Neural crest cell (in vitro differentiated cells): ENCODE results near the gene TM4SF20. TPM values are rescaled to one million over a fixed set of nuclear protein-coding genes. Genes with fewer than 3 reads are reported as not detected.
"Not testable (repeated sequence)": the region's sequence is repeated elsewhere in the genome, so short reads cannot be mapped to it uniquely, and the experiment has no call there.

ENCODE experiments used
- DNase-seq: peaks from one replicate; pipeline ENCODE4 v3.0.0; 2021; ENCODE audit warnings: low read depth, mixed read lengths, low spot score
- H3K27ac Mint-ChIP-seq: one replicate; pipeline ENCODE4 v1.8.0; 2021; ENCODE audit warnings: mild to moderate bottlenecking, mixed read lengths; ENCODE audit not compliant: unreplicated experiment
- H3K27me3 Mint-ChIP-seq: 2 replicates; pipeline ENCODE4 v1.8.0; 2021; ENCODE audit warnings: low read depth, mild to moderate bottlenecking, mixed read lengths
- H3K36me3 Mint-ChIP-seq: 2 replicates; pipeline ENCODE4 v1.8.0; 2021; ENCODE audit warnings: low read depth, mild to moderate bottlenecking, mixed read lengths
- H3K4me1 Mint-ChIP-seq: 2 replicates; pipeline ENCODE4 v1.8.0; 2021; ENCODE audit warnings: mixed read lengths
- H3K4me3 Mint-ChIP-seq: one replicate; pipeline ENCODE4 v1.8.0; 2021; ENCODE audit warnings: mild to moderate bottlenecking, mixed read lengths
- H3K9me3 Mint-ChIP-seq: 2 replicates; pipeline ENCODE4 v1.8.0; 2021; ENCODE audit warnings: mixed read lengths
- CTCF ChIP-seq: fragments of 200-600 bp; sonication (generic); conservative IDR thresholded peaks from 2 replicates; pipeline ENCODE4 v1.5.0; 2021; ENCODE audit warnings: antibody characterized with exemption, mild to moderate bottlenecking
- total RNA-seq: library from RNA; stranded (reverse); gene quantifications from 2 replicates; pipeline ENCODE4 v1.2.1, GENCODE V29; 2021

Gene TM4SF20
- total RNA-seq, 1 donor from 2014 or later = not detected

DNA sequence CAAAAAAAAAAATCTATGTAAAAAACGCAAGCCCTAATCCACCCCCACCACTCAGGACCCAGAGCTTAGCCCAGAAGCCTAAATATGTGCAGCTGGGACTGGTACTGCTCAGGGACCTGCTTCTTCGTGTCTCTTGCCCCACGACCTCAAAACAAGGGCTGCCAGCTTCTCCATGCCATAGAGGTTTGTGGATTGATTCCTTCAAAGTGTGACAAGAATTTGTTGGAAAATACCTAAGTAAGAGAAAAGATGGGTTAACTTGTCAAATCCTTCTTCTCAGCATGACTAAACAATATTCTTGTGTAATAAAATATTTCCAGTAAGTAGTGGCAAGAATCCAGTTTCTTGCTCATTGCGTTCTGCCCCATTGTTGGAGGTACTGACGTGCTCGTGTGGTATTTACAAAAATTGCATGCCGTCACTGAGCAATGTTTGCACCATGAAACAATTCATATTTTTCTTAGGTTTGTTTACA, 9.5 kb upstream of the TM4SF20 start:
- no peaks in the 10 kb centered on the region for H3K9me3 Mint-ChIP-seq
- H3K27me3 Mint-ChIP-seq = no peaks in the 10 kb centered on the region
- no peak for TF ChIP-seq CTCF
- no peak overlapping the region for H3K4me3 Mint-ChIP-seq
- peaks cover 6% of the 10 kb centered on the region for H3K4me1 Mint-ChIP-seq
- H3K27ac Mint-ChIP-seq = no peak overlapping the region
- H3K36me3 Mint-ChIP-seq = no peaks in the 10 kb centered on the region
- no peak for DNase-seq

DNA sequence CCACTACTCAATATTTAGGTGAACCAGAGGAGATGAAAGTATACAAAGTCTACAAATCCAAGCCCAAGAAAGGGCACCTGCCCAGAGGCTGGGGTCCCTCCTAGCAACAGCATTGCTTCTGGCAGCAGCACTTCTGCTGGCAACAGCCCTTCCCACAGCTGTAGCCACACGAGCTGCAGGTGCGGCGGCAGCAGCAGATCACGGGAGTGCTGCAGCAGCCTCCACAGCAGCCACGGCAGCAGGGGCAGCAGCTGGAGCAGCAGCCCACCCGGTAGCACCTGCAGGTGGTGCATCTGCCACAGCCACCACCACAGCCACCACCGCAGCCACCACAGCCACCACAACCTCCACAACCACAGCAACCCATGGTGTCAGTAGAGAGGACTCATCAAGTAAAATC, 8.5 kb upstream of the TM4SF20 start, which contains the start of gene SCYGR1:
TSS of gene SCYGR1 (minus strand) at position 367 of the 400 bp plus-strand sequence. CDS start at position 367, 0 bp downstream.
- H3K27ac Mint-ChIP-seq, H3K36me3 Mint-ChIP-seq, H3K4me1 Mint-ChIP-seq, H3K4me3 Mint-ChIP-seq, DNase-seq, H3K9me3 Mint-ChIP-seq, H3K27me3 Mint-ChIP-seq: not testable (repeated sequence)

- Mint-ChIP-seq H3K36me3 (no peaks in the 10 kb centered on the region), H3K4me3 (no peak overlapping the region), H3K4me1 (no peaks in the 10 kb centered on the region), H3K9me3 (no peaks in the 10 kb centered on the region), H3K27ac (no peak overlapping the region), H3K27me3 (no peaks in the 10 kb centered on the region)
- no peak for DNase-seq
- TF ChIP-seq CTCF = no peak
Measured at GRCh38 chr2:227386630-227387029, 7.5 kb upstream of the TM4SF20 start.

GRCh38 chr2:227383686-227384085, 4.6 kb upstream of the TM4SF20 start:
- Mint-ChIP-seq H3K9me3 (no peaks in the 10 kb centered on the region), H3K4me3 (no peak overlapping the region), H3K27ac (no peak overlapping the region), H3K36me3 (no peaks in the 10 kb centered on the region), H3K4me1 (no peaks in the 10 kb centered on the region), H3K27me3 (no peaks in the 10 kb centered on the region)
- no peak for TF ChIP-seq CTCF
- no peak for DNase-seq

DNA sequence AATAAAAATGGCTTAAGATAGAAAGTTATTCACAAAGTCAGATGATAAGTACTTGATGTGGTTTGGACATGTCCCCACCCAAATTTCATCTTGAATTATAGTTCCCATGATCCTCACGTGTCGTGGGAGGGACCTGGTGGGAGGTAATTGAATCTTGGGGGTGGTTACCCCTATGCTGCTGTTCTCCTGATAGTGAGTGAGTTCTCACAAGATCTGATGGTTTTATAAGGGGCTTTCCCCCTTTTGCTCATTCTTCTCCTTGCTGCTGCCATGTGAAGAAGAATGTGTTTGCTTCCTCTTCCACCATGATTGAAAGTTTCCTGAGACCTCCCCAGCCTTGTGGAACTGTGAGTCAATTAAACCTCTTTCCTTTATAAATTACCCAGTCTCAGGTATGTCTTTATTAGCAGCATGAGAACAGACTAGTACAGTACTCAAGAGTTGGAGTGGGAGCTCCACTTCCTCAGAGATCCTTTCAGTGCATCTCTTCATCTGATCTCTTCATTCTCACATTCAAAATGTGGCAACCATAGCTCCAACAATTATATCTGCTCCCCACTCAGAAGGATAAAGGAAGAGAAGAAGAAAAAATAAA, 3.2 kb upstream of the TM4SF20 start:
- not testable (repeated sequence) for DNase-seq, H3K9me3 Mint-ChIP-seq, H3K27ac Mint-ChIP-seq, H3K4me3 Mint-ChIP-seq, H3K4me1 Mint-ChIP-seq, H3K27me3 Mint-ChIP-seq, H3K36me3 Mint-ChIP-seq

DNA sequence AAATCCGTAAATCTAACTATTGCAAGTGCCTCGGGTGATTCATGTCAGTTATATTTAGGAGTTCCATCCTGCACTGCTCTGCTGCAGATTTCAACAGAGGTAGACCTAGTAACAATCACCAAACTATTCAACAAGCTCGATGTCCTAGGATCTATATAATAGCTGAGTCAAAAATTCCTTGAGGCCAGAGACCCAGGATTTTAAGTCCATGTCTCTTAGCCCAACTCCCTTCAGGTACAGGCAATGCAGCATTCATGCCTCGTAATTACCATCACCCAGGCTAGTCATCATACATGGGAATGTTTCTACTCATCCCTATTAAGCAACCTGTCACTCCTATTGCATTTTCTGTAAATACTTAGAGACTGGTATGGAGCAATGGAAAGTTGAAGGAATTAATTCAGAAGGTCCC, 729 bp downstream of the TM4SF20 start:
- H3K4me3 Mint-ChIP-seq = no peak overlapping the region
- no peak for TF ChIP-seq CTCF
- no peaks in the 10 kb centered on the region for H3K27me3 Mint-ChIP-seq
- H3K27ac Mint-ChIP-seq = no peak overlapping the region
- DNase-seq = no peak
- no peaks in the 10 kb centered on the region for H3K9me3 Mint-ChIP-seq
- no peaks in the 10 kb centered on the region for H3K36me3 Mint-ChIP-seq
- H3K4me1 Mint-ChIP-seq = peaks cover 7% of the 10 kb centered on the region
